Endodermal cell (in vitro differentiated cells): ENCODE results near the gene SLC26A8. TPM values are rescaled to one million over a fixed set of nuclear protein-coding genes. Genes with fewer than 3 reads are reported as not detected.

ENCODE experiments used
- DNase-seq: peaks from one replicate; pipeline ENCODE4 v3.0.0-alpha.2; 2017
- H3K27ac ChIP-seq: 2 replicates; pipeline ENCODE4 v1.5.1; 2013; ENCODE audit warnings: mild to moderate bottlenecking, low read depth, low read length, moderate library complexity
- H3K27me3 ChIP-seq: 2 replicates; pipeline ENCODE4 v1.6.1; 2013; ENCODE audit warnings: mild to moderate bottlenecking, low read length, moderate library complexity; ENCODE audit not compliant: insufficient read depth, control insufficient read depth, poor library complexity, severe bottlenecking
- H3K36me3 ChIP-seq: 2 replicates; pipeline ENCODE4 v1.7.0; 2013; ENCODE audit warnings: mild to moderate bottlenecking, low read length, moderate library complexity; ENCODE audit not compliant: control insufficient read depth, insufficient read depth
- H3K4me1 ChIP-seq: one replicate; pipeline ENCODE4 v1.7.0; 2013; ENCODE audit warnings: low read length; ENCODE audit not compliant: control insufficient read depth, insufficient read depth
- H3K4me3 ChIP-seq: 2 replicates; pipeline ENCODE4 v1.5.1; 2013; ENCODE audit warnings: mild to moderate bottlenecking, low read length, moderate library complexity
- H3K9ac ChIP-seq: 2 replicates; pipeline ENCODE4 v1.6.1; 2013; ENCODE audit warnings: mild to moderate bottlenecking, low read length, moderate library complexity; ENCODE audit not compliant: poor library complexity, severe bottlenecking; ENCODE audit errors: extremely low read depth
- H3K9me3 ChIP-seq: 2 replicates; pipeline ENCODE4 v1.6.1; 2013; ENCODE audit warnings: mild to moderate bottlenecking, low read length, moderate library complexity; ENCODE audit not compliant: control insufficient read depth
- H3K27ac Mint-ChIP-seq: 2 replicates; pipeline ENCODE4 v1.8.0; 2020; ENCODE audit warnings: mixed read lengths
- H3K27me3 Mint-ChIP-seq: 2 replicates; pipeline ENCODE4 v1.8.0; 2021; ENCODE audit warnings: mild to moderate bottlenecking, mixed read lengths; ENCODE audit not compliant: insufficient read depth
- H3K36me3 Mint-ChIP-seq: 2 replicates; pipeline ENCODE4 v1.8.0; 2020; ENCODE audit warnings: low read depth, mixed read lengths
- H3K4me1 Mint-ChIP-seq: 2 replicates; pipeline ENCODE4 v1.8.0; 2020; ENCODE audit warnings: mixed read lengths
- H3K4me3 Mint-ChIP-seq: 2 replicates; pipeline ENCODE4 v1.8.0; 2020; ENCODE audit warnings: mild to moderate bottlenecking, moderate library complexity, mixed read lengths
- H3K9me3 Mint-ChIP-seq: 2 replicates; pipeline ENCODE4 v1.8.0; 2020; ENCODE audit warnings: mild to moderate bottlenecking, mixed read lengths
- WGBS, 2 experiments: methylation state at CpG; one replicate each; pipeline versions ENCODE4 v1.1.5 to v1.1.7; 2013; ENCODE audit warnings: missing lambda C conversion rate in 2 of 2, mixed read lengths in 1 of 2; ENCODE audit not compliant: insufficient coverage in 1 of 2, insufficient read length in 1 of 2; 5-methylcytosine and 5-hydroxymethylcytosine counted together
- total RNA-seq, 2 donors: library from RNA; stranded (reverse); fragmentation: NEBNext Ultra II Directional in 1 of 2; extraction: Animal tissue kit (Norgen Biotek cat#: 25700) in 1 of 2; gene quantifications; 2 replicates in 1 of 2; 3 replicates in 1 of 2; pipeline ENCODE4 v1.2.1, GENCODE V29; 2021
- TF ChIP-seq, protein P1 (sequence below): fragments of 200-600 bp; sonication (generic); conservative IDR thresholded peaks from 2 replicates; pipeline ENCODE4 v1.5.0; 2021; ENCODE audit warnings: antibody characterized with exemption, mild to moderate bottlenecking

Gene SLC26A8
- total RNA-seq, 2 donors from 2014 or later = not detected

GRCh38 chr6:35948725-35949124, 75.7 kb downstream of the SLC26A8 start:
- H3K4me1 ChIP-seq = no peaks in the 10 kb centered on the region
- Mint-ChIP-seq H3K4me1 (no peaks in the 10 kb centered on the region), H3K27ac (no peak overlapping the region), H3K27me3 (peaks cover 2% of the 10 kb centered on the region), H3K36me3 (no peaks in the 10 kb centered on the region), H3K4me3 (no peak overlapping the region), H3K9me3 (no peaks in the 10 kb centered on the region)
- no peak overlapping the region for H3K9ac ChIP-seq
- peak; percentile 82 for DNase-seq
- H3K27me3 ChIP-seq = no peaks in the 10 kb centered on the region
- no peak overlapping the region for H3K27ac ChIP-seq
- H3K9me3 ChIP-seq = no peaks in the 10 kb centered on the region
- H3K36me3 ChIP-seq = no peaks in the 10 kb centered on the region
- WGBS, 2 experiments = no CpG with 5 or more reads among the region's 1 CpG
- TF ChIP-seq, protein P1, sequence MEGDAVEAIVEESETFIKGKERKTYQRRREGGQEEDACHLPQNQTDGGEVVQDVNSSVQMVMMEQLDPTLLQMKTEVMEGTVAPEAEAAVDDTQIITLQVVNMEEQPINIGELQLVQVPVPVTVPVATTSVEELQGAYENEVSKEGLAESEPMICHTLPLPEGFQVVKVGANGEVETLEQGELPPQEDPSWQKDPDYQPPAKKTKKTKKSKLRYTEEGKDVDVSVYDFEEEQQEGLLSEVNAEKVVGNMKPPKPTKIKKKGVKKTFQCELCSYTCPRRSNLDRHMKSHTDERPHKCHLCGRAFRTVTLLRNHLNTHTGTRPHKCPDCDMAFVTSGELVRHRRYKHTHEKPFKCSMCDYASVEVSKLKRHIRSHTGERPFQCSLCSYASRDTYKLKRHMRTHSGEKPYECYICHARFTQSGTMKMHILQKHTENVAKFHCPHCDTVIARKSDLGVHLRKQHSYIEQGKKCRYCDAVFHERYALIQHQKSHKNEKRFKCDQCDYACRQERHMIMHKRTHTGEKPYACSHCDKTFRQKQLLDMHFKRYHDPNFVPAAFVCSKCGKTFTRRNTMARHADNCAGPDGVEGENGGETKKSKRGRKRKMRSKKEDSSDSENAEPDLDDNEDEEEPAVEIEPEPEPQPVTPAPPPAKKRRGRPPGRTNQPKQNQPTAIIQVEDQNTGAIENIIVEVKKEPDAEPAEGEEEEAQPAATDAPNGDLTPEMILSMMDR = peak; percentile 71
- no peak overlapping the region for H3K4me3 ChIP-seq

DNA sequence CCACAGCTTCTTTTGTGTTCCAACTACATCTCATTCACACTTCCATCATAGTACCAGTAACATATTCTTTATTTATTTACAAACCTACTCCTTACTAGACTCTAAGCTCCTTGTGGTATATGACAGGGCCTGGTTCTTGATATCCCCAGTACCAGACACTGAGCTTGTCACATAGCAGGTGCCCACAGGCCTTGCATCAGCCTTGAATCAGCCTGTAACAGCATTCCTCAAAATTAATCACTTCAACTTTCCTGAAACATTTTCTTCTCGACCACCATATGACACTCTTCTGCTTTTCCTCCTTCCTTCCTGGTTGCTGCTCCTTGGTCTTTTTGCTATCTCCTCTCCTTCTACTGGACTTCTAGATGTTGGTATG, 78.8 kb downstream of the SLC26A8 start:
- H3K9ac ChIP-seq = no peak overlapping the region
- H3K27ac Mint-ChIP-seq = no peak overlapping the region
- peaks cover 12% of the 10 kb centered on the region for H3K9me3 Mint-ChIP-seq
- no peak for DNase-seq
- H3K27me3 Mint-ChIP-seq = no peaks in the 10 kb centered on the region
- no peaks in the 10 kb centered on the region for H3K9me3 ChIP-seq
- H3K4me1 ChIP-seq = no peaks in the 10 kb centered on the region
- no peaks in the 10 kb centered on the region for H3K4me1 Mint-ChIP-seq
- H3K36me3 ChIP-seq = no peaks in the 10 kb centered on the region
- 78 to 88% methylated on average over 1 of the region's 1 CpG for WGBS, 2 experiments
- H3K4me3 Mint-ChIP-seq = no peak overlapping the region
- no peaks in the 10 kb centered on the region for H3K27me3 ChIP-seq
- TF ChIP-seq, protein P1 = no peak
- H3K4me3 ChIP-seq = no peak overlapping the region
- H3K36me3 Mint-ChIP-seq = no peaks in the 10 kb centered on the region
- H3K27ac ChIP-seq = no peak overlapping the region

GRCh38 chr6:35943390-35943789, 81.1 kb downstream of the SLC26A8 start:
- H3K36me3 Mint-ChIP-seq = no peaks in the 10 kb centered on the region
- no peaks in the 10 kb centered on the region for H3K4me1 Mint-ChIP-seq
- H3K9me3 ChIP-seq = no peaks in the 10 kb centered on the region
- H3K4me3 ChIP-seq = no peak overlapping the region
- peaks cover 28% of the 10 kb centered on the region for H3K9me3 Mint-ChIP-seq
- H3K27me3 ChIP-seq = no peaks in the 10 kb centered on the region
- H3K36me3 ChIP-seq = no peaks in the 10 kb centered on the region
- no peak overlapping the region for H3K9ac ChIP-seq
- WGBS, 2 experiments = 90 to 100% methylated on average over 1 of the region's 1 CpG
- no peaks in the 10 kb centered on the region for H3K27me3 Mint-ChIP-seq
- no peak overlapping the region for H3K27ac ChIP-seq
- H3K4me1 ChIP-seq = no peaks in the 10 kb centered on the region
- H3K27ac Mint-ChIP-seq = no peak overlapping the region
- TF ChIP-seq, protein P1 = no peak
- DNase-seq = no peak
- H3K4me3 Mint-ChIP-seq = no peak overlapping the region
